Keratinocyte (primary cell): ENCODE results near the gene AKNA.

Source experiments
- CTCF ChIP-seq, 3 experiments: IDR thresholded peaks in 1 of 3; conservative IDR thresholded peaks in 1 of 3; optimal IDR thresholded peaks in 1 of 3; 2 replicates in 2 of 3; 3 replicates in 1 of 3; pipeline versions ENCODE3 to v1.5.1; 2011; ENCODE audit warnings: low read length in 3 of 3, mild to moderate bottlenecking in 3 of 3, moderate library complexity in 2 of 3, control low read depth in 1 of 3, inconsistent platforms in 1 of 3; ENCODE audit not compliant: insufficient read depth in 2 of 3; ENCODE audit errors: extremely low read depth in 1 of 3
- EZH2 ChIP-seq: IDR thresholded peaks from one replicate; pipeline ENCODE4 v1.6.1; 2012; ENCODE audit warnings: inconsistent platforms, mild to moderate bottlenecking, low read length, moderate library complexity

DNA sequence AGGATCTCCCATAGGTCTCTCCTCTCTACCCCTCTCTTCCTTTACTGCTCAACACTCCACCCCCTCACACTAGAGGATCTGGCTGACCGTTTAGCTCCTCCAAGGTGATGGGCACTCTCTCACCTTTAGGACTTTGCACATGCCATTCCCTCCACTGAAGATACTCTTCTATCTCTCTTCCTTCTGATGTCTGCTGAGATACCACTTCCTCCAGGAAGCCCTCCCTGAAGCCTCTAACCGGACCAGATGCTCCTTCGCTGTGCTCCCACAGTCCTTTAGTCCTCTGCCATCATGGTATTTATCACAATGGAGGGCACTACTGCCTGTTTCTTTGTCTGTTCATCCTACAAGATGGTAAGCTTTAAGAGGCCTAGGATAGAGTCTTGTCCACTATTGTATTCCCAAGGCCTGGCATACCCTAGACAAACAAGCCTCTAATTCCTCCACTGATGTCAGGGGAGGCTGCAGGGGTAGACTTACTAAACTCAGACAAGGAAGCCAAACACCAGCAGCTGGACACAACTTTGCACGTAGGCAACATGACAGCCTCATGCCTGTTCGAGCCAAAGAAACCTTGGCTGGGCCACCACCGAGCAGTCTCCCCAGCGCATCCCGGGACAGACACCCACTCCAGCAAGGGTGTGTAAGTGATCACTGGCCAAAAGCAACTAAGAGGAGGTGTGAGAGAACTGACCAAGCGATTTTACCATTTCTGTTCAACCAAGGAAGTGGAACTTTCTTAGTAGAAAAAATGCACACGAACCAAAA lies 37.9 kb downstream of the AKNA start:
- TF ChIP-seq CTCF (optimal IDR thresholded peaks at IDR 0.05 in 1 of 3, IDR thresholded peaks at IDR 0.05 in 1 of 3, conservative IDR thresholded peaks at IDR 0.05 in 1 of 3; ENCODE audit: extremely low read depth in 1 of 3, insufficient read depth in 2 of 3, low read length in 3 of 3) = no peak
- TF ChIP-seq EZH2 = no peak
